Thoracic aorta (tissue), 2 donors: ENCODE results near the gene GPC6. TPM values are rescaled to one million over a fixed set of nuclear protein-coding genes. Genes with fewer than 3 reads are reported as not detected.
A peak's percentile ranks its signal among the peaks of the same experiment; 100 is the strongest.

ENCODE experiments used
- ATAC-seq: fragments of 150-250 bp; one replicate; pipeline ENCODE4 v1.8.0; 2017; ENCODE audit warnings: low read depth; ENCODE audit not compliant: insufficient number of reproducible peaks, low FRiP score
- DNase-seq: peaks from one replicate; pipeline ENCODE4 v3.0.0-alpha.2; 2020; ENCODE audit warnings: low spot score
- H3K27ac ChIP-seq, 2 donors: fragments of 200-600 bp; sonication (generic); 1 replicate in 1 of 2; 2 replicates in 1 of 2; pipeline ENCODE4 v1.5.1; 2016; ENCODE audit warnings: mild to moderate bottlenecking in 2 of 2, moderate library complexity in 2 of 2
- H3K27me3 ChIP-seq: fragments of 200-600 bp; sonication (generic); replicated peaks from 2 replicates; pipeline ENCODE4 v1.6.0; 2016; ENCODE audit warnings: mild to moderate bottlenecking; ENCODE audit not compliant: insufficient read depth
- H3K36me3 ChIP-seq: fragments of 200-600 bp; sonication (generic); one replicate; pipeline ENCODE4 v1.5.1; 2016
- H3K4me1 ChIP-seq, 2 donors: fragments of 200-600 bp; sonication (generic); 1 replicate in 1 of 2; 2 replicates in 1 of 2; pipeline versions ENCODE4 v1.5.1 to v1.6.0; 2016; ENCODE audit warnings: low read depth in 2 of 2, mild to moderate bottlenecking in 1 of 2; ENCODE audit not compliant: control insufficient read depth in 1 of 2
- H3K4me3 ChIP-seq: fragments of 200-600 bp; sonication (generic); 2 replicates; pipeline ENCODE4 v1.5.1; 2016; ENCODE audit warnings: mild to moderate bottlenecking
- H3K9me3 ChIP-seq: fragments of 200-600 bp; sonication (generic); 2 replicates; pipeline ENCODE4 v1.5.1; 2016
- total RNA-seq, 2 donors: library from RNA; depleted of rRNA; stranded (reverse); fragments of >200 nt; gene quantifications; one replicate each; pipeline versions ENCODE4 v1.1.0 to v1.2.3, GENCODE V29; 2016
- TF ChIP-seq, protein P1 (sequence below): fragments of 200-600 bp; sonication (generic); IDR thresholded peaks from one replicate; pipeline ENCODE4 v1.5.1; 2019; ENCODE audit warnings: antibody characterized with exemption

GPC6 gene
- total RNA-seq, 2 donors from 2014 or later, result 34.9 to 56.4 TPM

DNA sequence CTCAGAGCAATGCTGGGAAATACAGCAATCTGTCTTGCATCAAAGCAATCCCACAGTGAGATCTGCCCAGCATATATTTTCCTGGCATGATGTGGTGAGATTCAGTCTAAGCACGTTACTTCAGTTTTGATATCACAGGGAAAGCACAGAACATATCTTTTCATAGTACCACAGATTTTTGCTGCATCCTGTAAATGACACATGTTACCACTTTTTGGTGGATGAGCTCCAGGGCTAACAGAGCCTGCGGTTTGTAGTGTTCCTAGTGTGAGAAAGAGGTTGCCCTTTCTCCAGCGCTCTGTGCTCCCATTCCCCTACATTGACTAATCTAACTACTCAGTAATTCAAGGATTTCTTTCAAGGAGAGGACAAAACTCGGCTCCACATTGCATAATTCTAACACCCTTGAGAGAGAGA, 409.0 kb downstream of the GPC6 start:
- Histone ChIP-seq H3K27ac (no peak overlapping the region), H3K4me1 (peaks cover 0 to 7% of the 10 kb centered on the region in 2 donors), H3K27me3 (no peaks in the 10 kb centered on the region), H3K4me3 (no peak overlapping the region), H3K36me3 (no peaks in the 10 kb centered on the region), H3K9me3 (no peaks in the 10 kb centered on the region)
- DNase-seq (no peak), ATAC-seq (peak; percentile 75)
- TF ChIP-seq, protein P1, sequence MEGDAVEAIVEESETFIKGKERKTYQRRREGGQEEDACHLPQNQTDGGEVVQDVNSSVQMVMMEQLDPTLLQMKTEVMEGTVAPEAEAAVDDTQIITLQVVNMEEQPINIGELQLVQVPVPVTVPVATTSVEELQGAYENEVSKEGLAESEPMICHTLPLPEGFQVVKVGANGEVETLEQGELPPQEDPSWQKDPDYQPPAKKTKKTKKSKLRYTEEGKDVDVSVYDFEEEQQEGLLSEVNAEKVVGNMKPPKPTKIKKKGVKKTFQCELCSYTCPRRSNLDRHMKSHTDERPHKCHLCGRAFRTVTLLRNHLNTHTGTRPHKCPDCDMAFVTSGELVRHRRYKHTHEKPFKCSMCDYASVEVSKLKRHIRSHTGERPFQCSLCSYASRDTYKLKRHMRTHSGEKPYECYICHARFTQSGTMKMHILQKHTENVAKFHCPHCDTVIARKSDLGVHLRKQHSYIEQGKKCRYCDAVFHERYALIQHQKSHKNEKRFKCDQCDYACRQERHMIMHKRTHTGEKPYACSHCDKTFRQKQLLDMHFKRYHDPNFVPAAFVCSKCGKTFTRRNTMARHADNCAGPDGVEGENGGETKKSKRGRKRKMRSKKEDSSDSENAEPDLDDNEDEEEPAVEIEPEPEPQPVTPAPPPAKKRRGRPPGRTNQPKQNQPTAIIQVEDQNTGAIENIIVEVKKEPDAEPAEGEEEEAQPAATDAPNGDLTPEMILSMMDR, result no peak

DNA sequence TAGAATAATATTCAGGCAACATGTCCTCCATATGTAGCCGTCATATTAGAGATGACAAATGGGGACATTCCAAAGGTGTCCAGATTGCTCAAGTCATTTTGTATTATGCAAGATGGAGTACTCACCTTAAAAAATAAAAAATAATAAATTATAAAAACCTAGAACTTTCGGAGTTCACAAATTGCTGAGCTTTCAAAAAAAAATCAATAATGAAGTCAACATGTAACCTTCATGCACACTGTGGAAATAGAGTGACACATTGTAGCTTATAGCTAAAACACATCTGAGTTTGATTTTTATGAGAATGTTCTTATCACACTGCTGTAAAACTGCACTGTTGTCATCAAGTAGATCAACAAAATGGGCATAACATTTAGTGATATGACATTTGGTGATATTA, 411.2 kb downstream of the GPC6 start:
- no peaks in the 10 kb centered on the region for H3K36me3 ChIP-seq
- ATAC-seq, result no peak

DNA sequence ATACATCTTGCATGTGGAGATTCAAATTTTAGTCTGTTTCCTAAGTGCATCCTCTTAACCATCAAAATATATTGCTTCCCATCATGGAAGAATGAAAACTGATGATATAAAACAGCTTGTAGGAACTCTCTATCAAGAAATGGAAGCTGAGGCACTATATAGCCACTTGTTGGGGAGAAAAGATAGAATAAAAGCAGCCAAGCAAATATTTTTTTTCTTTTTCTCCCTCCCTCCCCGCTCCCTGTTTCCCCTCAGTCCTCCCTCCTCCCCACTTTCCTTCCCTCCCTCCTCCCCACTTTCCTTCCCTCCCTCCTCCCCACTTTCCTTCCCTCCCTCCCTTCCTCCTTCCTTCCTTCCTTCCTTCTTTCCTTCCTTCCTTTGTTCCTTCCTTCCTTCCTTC, 413.8 kb downstream of the GPC6 start:
- Histone ChIP-seq H3K36me3 (no peaks in the 10 kb centered on the region), H3K4me1 (peaks cover 0 to 22% of the 10 kb centered on the region in 2 donors), H3K4me3 (no peak overlapping the region), H3K9me3 (no peaks in the 10 kb centered on the region), H3K27ac (no peak overlapping the region), H3K27me3 (no peaks in the 10 kb centered on the region)
- ATAC-seq (no peak), DNase-seq (no peak)
- TF ChIP-seq, protein P1, result no peak

More for the DNA sequence above, 411.2 kb downstream of the GPC6 start:
- Histone ChIP-seq H3K4me3 (no peak overlapping the region), H3K9me3 (no peaks in the 10 kb centered on the region), H3K27ac (no peak overlapping the region), H3K4me1 (peaks cover 0 to 7% of the 10 kb centered on the region in 2 donors), H3K27me3 (no peaks in the 10 kb centered on the region)
- TF ChIP-seq, protein P1, result no peak
- no peak for DNase-seq

DNA sequence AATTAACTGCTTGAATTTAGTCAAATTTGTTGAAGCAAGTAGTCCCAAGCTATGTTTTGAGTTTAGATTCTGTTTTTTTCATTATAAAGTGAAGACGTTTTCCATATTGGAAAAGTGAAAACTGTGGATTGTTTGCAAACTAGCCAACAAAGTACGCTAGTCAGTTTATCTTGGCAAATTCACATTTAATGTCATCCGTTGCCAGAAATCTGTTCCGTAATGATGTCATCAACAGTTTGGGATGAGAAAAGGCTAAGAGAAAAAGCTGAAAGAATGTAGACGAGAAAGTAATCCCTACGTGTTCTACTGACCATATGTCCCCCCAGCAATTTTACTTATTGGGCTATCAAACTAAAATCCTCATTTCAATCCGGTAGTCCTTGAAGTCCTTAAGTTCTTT, 419.6 kb downstream of the GPC6 start:
- DNase-seq (no peak), ATAC-seq (peak; percentile 44)
- no peaks in the 10 kb centered on the region for H3K27me3 ChIP-seq
- peak overlapping the region in 1 of 2 donors; percentile 49 for H3K27ac ChIP-seq
- H3K36me3 ChIP-seq, result no peaks in the 10 kb centered on the region
- H3K4me1 ChIP-seq, result peaks cover 0 to 27% of the 10 kb centered on the region in 2 donors
- TF ChIP-seq, protein P1, result no peak
- H3K9me3 ChIP-seq, result no peaks in the 10 kb centered on the region
- peak overlapping the region; percentile 51 for H3K4me3 ChIP-seq

DNA sequence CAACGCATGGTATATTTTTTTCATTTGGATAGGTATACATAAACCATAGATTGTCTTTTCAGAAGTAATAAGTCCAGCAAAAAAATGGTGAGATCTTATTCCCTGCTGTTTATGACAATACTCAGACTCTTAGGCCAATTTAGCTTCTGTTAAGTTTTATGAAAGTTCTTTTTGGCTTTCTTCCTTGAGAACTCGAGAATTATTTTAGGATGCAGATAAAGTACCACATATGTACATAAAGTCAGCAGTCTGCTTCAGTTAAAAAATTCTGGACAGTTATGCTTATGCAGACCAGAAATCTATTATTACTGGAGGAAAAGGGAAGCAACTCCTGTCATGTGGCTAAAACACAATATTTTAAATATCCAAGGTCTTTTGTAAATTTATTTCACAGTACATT, 422.9 kb downstream of the GPC6 start:
- Histone ChIP-seq H3K27me3 (no peaks in the 10 kb centered on the region), H3K4me1 (peaks cover 0 to 19% of the 10 kb centered on the region in 2 donors), H3K27ac (no peak overlapping the region), H3K4me3 (no peak overlapping the region), H3K9me3 (no peaks in the 10 kb centered on the region), H3K36me3 (no peaks in the 10 kb centered on the region)
- no peak for ATAC-seq
- TF ChIP-seq, protein P1, result no peak
- DNase-seq, result no peak
